Stimulated activated CD4-positive, alpha-beta T cell treated with anti-CD3 and anti-CD28 coated beads, TNF-alpha, amount 100 ng/mL, for 1 hour (primary cell): ENCODE results near the gene GPR89A.
"Not testable (repeated sequence)": the region's sequence is repeated elsewhere in the genome, so short reads cannot be mapped to it uniquely, and the experiment has no call there.

Experiments used
- DNase-seq, 3 donors: peaks; one replicate each; pipeline ENCODE4 v3.0.0-alpha.2; 2020; ENCODE audit warnings: low read depth in 3 of 3, low spot score in 1 of 3

The GPR89A gene

DNA sequence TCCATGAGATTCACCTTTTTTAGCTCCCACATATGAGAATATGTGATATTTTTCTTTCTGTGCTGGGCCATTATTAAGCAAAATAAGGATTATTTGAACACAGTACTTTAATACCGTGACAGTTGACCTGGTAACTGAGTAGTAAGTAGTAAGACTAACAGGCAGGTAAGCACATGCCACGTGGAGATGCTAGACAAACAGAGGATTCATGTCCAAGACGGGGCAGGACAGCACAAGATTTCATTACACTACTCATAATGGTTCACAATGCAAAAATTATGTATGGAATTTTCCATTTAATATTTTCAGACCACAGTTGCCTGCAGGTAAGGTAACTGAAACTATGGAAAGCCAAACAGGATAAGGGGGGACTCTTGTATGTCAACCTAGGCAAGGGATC lies 77.1 kb downstream of the GPR89A start:
- not testable (repeated sequence) for DNase-seq

DNA sequence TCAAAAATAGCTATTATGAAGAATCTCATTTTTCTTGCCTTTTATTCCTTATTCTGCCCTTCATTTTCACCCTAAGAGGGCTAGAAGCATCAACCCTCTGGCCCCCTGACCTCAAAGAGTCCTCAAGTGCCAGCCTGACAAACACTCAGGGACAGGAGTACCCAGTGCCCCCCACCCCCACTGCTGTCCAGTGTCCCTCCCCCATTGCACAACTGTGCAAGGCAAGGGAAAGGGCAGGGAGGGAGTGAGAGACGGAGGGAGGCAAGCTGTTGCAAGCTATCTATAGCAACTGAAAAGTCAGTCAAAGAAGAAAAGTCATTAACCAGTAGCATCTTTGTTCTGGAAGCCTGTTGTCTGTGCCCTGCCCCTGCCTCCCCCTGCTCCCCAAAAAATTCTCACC lies 78.3 kb downstream of the GPR89A start:
- DNase-seq, result not testable (repeated sequence)

DNA sequence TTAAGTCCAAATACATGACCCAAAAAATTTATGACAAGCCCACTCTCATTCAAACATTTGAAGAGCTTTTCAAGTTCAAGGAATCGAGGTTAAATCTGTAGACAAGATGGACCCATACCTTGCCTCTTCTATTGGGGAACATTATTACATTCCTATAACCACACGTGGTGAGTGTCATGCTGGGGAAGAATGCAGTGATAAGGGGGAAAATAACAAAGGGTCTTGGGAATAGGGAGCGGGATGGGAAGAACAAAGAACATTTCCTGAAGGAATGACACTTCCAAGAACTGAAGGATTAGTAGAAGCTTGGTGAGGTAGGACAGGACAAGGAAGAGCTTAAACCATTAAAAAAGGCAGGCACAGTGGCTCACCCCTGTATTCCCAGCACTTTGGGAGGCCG lies 80.5 kb downstream of the GPR89A start:
- no peak for DNase-seq

DNA sequence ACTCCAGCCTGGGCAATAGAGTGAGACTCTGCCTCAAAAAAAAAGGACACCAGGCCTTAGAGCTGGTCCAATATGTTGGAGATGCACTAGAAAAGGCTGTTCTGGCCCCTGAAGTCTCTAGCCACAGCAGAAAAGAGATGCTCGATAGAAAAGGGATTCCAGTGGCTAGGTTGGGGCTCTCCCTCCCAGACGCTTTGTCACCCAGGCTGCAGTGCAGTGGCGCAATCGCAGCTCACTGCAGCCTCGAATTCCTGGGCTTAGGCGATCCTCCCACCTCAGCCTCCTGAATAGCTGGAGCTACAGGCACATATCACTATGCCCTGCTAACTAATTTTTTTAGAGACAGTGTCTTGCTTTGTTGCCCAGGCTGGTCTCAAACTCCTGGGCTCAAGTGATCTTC lies 81.1 kb downstream of the GPR89A start:
- DNase-seq, result no peak

DNA sequence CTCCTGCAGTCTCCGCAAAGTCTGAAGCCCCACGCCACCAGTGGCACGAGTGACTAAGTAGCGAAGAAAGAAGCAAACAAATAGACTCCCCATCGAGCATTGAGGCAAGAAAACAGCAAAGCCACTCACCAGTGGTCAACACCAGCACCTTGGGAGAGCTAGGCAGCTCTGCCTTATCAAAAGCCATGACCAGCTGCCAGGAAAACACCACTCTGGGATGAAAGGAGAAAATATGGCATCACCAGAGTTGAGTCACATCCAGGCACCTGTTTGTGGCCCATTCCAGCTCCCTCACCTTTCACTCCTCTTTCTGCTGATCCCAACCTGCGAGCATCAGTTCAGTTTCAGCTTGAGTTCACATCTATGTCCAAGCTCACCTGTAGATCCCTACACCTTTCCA lies 82.1 kb downstream of the GPR89A start:
- no peak for DNase-seq

DNA sequence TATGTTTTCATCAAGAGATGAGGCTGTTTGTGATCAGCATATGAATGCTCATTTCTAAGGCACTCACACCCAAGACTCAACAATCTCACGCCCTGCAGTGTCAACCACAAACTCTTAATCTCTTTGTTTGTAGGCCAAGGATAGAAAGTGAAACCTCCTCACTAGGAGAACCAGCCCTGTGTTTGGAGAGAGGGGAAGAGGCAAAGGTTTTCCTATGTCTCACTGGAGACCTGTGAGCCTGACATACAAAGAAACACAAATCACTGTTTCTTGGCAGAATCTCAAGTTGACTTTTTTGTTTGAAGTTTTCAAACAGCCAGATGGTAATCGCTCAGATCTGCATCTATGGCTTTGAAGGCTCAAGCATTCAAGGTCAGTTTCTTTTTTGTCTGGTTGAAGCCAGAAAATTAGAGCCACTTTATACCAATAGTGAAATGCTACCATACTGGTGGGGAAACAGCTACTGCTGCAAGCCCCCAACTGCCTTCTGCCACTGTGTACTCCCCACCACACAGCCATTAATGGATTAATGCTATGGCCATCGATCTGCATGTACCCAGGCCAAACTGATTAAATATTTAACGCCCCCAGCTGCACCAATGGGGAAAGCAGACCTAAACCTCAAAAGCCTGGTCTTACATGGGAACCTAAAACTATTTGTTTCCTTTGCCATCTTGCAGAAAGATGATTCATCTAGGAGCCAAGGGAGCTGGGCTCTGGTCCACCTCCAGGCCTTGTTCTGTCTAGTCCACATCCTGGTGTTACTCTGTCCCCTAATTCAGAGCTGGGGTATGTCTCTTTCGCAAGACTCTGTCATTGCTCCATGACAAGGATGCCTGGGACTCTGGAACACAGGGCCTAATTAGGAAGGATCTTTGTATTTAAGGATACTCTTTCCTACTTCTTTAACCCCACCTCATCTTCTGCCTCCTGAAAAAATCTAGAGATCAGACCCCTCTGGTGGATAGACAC lies 83.1 kb downstream of the GPR89A start:
- DNase-seq, result no peak

DNA sequence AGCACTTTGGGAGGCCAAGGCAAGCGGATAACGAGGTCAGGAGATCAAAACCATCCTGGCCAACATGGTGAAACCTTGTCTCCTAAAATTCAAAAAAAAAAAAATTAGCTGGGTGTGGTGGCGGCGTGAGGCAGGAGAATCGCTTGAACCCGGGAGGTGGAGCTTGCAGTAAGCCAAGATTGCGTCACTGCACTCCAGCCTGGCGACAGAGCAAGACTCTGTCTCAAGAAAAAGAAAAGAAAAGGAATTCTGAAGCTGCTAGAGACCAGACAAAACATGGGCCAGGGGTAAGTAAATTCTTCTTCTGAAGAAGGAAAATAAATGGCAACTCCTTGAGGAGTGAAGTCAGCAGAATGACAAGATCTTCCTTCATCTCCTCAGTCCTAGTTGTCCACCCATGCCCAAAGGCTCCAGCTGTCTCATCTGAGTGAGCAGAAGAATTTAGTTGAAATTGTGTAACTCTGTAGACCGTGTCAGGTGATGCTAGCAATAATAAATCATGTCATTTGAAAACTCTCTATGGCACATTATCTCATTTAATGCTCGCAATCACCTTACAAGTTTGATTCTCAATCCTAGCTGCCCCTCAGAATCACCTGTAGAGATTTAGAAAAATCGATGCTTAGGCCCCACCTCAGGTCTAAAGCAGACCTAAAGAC lies 85.1 kb downstream of the GPR89A start:
- DNase-seq, result no peak

DNA sequence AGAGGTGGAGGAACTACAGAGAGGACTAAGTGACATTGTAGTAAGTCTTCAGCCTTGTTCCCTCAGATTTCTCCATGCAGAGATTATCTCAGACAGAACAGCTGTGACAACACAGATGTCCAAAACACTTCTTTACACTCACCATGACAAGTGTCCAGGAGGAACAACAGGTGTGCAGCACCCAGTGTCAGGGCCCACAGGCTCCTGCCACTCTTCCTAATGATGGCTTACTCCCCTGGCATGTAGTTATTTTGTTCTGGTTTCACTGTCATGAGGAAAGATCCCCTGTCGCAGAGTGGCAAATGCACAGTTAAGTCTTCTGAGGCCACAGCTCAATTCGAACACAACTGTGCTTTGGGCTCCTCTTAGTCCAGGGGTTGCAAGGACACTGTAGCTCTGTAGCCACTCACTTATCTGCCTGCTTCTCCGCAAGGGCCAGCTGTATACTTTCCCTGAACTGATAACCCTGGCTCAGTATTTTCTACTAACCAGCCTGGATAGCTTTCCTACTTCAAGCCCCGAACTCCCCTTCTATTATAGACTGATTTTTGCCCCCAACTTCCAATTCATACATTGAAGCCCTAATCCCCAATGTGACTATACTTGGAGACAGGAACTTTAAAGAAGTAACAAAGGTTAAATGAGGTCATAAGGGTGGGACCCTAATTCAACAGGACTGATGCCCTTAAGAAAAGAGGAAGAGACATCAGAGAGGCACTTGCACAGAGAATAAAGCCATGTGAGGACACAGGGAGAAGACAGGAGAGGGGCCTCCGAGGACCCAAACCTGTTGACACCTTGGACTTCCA lies 88.2 kb downstream of the GPR89A start:
- DNase-seq, result no peak

DNA sequence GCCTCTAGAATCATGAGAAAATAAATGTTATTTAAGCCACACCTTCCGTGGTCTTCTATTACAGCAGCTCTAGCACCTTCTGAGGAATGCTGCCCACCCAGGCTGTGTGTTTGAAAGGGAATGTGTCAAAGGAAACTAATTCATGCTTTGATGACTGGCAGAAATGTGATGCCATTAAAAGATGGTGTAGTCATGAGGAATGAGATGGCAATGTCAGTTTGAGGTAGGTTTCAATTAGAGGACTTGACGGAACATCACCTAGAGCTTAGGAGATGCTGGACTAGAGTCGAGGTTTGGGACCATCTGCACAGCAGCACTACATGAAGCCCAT lies 88.8 kb downstream of the GPR89A start:
- DNase-seq, result no peak

DNA sequence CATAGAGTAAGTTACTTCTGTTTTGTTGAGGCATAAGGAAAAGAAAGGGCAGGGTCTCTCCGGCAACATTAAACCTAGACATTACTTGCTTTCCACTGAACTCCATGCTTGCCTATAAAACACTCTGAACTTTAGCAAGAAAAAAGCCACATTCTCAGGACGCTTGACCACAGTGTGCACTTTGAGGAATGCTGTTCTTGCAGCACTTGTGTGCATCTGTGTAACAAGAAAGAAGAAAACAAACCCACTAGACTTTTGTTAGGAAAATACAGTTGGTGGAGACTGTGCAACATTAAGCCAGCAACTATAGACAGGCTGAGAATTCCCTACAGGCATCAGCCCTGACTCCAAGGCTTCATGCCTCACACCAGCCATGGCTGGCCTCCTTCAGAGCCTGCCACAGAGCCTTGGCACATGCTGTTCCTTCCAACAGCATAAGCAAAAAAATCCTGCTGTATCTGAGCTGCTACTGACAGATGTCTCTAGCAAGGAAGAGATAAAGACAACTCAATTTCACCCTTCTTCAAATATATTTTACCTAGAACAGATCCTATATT lies 93.6 kb downstream of the GPR89A start:
- DNase-seq, result no peak

DNA sequence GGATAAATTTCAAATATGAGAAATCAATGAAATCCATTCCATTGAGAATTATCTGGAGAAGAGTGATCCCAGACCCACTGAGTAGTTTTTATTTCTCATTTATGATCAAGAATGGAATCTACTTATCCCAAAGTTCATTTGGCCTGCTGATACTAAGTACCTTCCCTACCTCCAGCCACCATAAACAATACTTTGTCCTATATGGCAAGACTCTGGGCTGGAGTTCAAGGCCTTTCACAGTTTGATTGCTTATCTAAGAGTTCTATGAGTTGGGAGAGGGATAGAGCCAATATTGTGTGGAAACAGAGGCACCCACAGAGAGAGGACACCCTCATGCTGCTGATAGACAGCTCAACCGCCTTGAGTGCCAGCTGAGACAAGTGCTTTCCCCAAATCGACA lies 94.3 kb downstream of the GPR89A start:
- DNase-seq, result no peak

DNA sequence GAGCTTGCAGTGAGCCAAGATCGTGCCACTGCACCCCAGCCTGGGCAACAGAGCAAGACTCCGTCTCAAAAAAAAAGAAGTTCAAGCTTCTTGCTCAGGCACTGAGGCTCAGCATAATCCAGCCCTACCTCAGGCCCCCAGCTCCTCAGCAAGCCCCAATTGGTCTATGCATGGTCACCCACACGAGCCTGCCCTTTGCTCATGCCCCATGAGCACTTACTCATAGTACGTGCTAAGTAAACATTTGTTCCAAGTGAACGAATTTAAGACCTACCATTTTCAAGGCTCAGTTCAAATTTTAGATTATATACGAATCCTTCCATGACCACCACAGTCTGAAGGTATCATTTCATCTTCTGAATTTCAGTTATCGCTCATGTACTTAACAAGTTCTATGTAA lies 95.0 kb downstream of the GPR89A start:
- DNase-seq, result no peak

DNA sequence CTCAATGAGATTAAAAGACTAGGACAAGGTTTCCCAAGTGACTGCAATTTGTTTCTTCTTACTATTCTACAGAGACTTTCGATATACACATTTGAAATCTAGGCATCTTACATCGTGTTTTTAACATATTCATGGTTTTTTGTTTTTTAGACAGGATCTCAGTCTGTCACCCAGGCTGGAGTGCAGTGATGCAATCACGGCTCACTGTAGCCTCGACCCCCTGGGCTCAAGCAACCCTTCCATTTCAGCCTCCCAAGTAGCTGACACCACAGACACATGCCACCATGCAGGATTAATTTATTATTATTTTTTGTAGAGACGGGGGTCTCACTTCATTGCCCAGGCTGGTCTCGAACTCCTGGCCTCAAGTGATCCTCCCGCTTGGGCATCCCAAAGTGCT lies 97.8 kb downstream of the GPR89A start:
- no peak for DNase-seq

DNA sequence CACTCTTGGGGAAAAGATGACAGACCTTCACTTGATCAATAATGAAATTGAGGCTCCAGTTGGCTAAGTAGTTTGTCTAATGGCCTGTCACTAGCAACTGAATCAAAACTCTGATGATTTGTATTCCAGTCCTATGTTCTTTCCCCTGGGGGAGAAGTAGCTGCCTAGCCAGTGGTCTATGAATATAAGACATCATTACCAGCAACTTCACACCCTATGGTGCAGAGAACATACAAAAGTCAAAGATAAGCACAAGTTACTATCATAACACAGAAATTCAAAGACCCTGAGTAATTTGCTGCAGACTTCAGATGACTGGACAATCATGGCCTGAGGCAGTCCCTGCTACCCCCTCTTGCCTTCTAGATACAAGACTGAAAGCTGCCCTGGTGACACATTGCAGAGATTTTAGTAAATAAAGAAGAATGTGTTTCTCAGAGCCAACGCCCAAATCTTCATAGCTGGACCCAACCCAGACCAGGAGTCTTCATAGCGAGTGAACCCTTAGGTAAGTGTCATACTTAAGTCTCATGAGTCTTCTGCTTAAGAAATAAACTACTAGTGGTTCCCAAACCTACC lies 98.4 kb downstream of the GPR89A start:
- DNase-seq, result no peak

DNA sequence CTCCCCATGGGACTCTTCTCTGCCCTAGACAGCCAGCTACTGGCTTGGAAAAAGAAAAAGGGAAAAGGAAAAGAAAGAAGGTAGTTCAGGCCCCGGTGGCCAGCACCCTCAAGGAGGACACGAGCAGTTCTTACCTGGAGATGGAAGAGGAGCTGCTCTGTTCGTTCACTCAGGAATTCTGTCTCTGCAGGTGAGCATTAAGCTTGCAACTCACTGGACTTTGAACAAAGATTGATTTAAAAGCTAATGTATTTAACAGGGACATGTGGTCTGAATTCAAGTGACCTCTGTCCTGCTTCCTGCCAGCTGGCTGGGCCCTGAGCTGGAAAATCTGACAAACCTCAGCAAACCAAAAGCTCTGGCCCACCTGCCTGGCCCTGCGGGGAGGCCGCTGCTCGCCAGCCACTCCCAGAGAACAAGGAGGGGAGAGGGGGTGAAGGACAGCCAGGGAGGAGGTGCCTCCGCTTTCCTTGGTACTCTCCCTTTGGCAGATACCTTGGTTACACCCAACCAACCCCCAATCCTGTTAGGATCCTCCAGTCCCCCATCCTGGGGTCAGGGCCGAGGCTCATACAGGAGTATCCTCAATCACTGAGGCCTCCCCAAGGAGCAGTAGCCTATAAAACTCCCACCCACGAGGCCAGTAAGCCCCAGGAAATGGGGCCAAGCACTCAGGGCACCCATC lies 99.5 kb downstream of the GPR89A start, which contains the start of gene PDZK1:
TSS of gene PDZK1 (minus strand) at position 186 of the 685 bp plus-strand sequence. CDS start 19,347 bp downstream, outside the sequence.
- no peak for DNase-seq

DNA sequence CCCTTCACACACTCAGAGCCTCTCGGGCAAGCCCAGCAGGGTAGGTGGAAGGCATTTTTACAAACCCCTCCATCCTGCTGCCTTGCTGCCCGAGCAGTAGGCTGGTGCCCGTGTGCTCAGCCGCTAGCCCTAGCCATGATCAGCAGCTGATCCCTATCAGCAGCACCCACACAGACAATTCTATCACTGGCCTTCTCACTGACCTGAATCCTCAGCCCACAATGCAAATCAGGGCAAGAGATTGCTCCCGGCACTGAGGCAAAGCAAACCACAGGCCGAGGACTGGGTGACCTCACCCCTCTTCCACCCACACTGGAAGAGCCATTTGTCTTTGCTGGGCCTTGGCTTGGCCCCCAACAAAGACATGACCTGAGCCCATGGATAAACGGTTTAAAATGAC lies 100.3 kb downstream of the GPR89A start:
- DNase-seq, result no peak

DNA sequence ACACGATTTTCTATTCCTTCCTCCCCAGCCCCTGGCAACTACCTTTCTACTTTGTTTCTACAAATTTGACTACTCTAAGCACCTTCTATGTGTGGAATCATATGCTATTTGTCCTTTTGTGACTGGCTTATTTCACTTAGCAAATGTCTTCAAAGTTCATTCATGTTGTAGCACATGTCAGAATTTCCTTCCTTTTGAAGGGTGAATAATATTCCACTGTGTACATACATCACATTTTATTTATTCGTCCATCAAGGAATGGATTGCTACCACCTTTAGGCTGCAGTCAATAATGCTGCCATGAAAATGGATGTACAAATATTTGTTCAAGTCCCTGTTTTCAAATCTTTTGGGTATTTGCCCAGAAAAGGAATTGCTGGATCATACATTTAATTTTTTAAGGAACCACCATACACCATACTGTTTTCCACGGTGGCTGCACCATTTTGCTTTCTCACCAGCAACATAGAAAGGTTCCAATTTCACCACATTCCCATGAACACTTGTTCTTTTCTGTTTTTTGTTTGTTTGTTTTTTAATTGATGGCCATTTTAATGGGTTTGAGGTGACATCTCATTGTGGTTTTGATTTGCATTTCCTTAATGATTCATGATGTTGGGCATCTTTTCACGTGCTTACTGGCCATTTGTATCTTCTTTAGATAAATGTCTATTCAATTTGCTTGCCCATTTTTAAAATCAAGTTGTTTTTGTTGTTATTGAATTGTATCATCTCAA lies 102.7 kb downstream of the GPR89A start:
- no peak for DNase-seq

DNA sequence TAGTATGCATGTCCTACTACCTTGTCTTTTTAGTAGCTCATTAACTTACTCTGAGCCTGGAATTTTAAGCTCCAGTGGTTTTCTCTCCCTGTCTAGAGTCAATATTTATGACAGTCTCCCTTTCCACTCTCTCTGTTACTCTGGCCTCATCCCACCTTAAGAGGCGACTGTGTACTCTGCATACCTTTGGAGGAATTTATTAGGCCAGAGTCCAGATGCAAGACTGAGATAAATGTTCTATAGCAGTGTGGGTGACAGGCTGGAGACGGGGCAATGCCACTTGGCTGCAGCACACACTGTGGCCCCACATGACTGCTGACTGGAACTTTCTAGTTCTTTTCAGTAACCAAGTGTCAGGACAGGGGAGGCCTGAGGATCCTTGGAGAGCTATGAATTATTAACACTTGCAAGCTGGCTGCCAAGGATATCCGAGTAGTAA lies 103.4 kb downstream of the GPR89A start:
- no peak for DNase-seq

DNA sequence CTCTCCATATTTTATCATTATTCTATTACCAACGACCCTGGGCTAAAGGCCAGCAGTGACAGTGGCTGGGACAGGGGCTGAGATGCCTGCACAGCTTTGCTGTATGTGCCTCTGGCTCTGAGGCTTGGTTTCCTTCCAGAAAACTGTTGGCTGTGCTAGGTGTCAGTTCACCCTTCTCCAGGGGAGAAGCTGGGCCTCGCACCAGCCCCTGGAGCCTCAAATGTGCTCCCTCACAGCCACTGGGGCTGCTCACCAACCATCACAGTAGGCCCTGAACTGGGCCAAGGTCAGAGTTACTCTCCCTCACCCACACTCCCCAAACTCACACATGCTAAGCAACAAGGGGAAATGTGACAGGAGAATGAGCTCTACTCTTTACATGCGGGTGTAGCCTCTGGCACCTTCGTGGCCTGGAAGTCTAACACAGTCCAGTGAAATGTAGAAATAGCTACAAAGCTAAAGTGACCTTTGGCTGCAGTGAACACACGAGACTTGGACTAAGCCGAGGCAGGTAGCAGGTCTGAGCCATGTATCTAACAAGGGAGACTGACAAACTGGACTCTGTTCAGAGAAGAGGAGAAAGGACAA lies 106.8 kb downstream of the GPR89A start:
- DNase-seq, result no peak
